CMK (cell line): Measurements from ENCODE around the gene TMEM273.

ENCODE experiments used
- DNase-seq: peaks from one replicate; pipeline ENCODE4 v3.0.0-alpha.2; 2010; ENCODE audit warnings: low read depth

Gene TMEM273

GRCh38 chr10:49162761-49163310 is 25.4 kb downstream of the TMEM273 start:
- DNase-seq, result no peak

GRCh38 chr10:49162063-49162462 is 26.1 kb downstream of the TMEM273 start:
- no peak for DNase-seq

- DNase-seq, result no peak
Measured at GRCh38 chr10:49161411-49161997, 26.7 kb downstream of the TMEM273 start.

- no peak for DNase-seq
Measured at GRCh38 chr10:49160814-49161213, 27.4 kb downstream of the TMEM273 start.

- DNase-seq, result no peak
Measured at GRCh38 chr10:49160110-49160509, 28.1 kb downstream of the TMEM273 start.

- DNase-seq, result no peak
Measured at GRCh38 chr10:49158915-49159314, 29.3 kb downstream of the TMEM273 start.

- no peak for DNase-seq
Measured at GRCh38 chr10:49158404-49158803, 29.8 kb downstream of the TMEM273 start.

GRCh38 chr10:49157229-49157628 is 31.0 kb downstream of the TMEM273 start:
- DNase-seq, result no peak

- no peak for DNase-seq
Measured at GRCh38 chr10:49154641-49155040, 33.5 kb downstream of the TMEM273 start.

GRCh38 chr10:49153971-49154370 is 34.2 kb downstream of the TMEM273 start:
- no peak for DNase-seq

GRCh38 chr10:49153115-49153514 is 35.1 kb downstream of the TMEM273 start:
- no peak for DNase-seq

GRCh38 chr10:49152663-49153062 is 35.5 kb downstream of the TMEM273 start:
- DNase-seq, result no peak

GRCh38 chr10:49152037-49152436 is 36.2 kb downstream of the TMEM273 start:
- no peak for DNase-seq

GRCh38 chr10:49151481-49151880 is 36.7 kb downstream of the TMEM273 start:
- no peak for DNase-seq

- no peak for DNase-seq
Measured at GRCh38 chr10:49151025-49151445, 37.2 kb downstream of the TMEM273 start.

GRCh38 chr10:49150426-49150825 is 37.8 kb downstream of the TMEM273 start:
- DNase-seq, result no peak

- no peak for DNase-seq
Measured at GRCh38 chr10:49149881-49150280, 38.3 kb downstream of the TMEM273 start.

GRCh38 chr10:49144058-49144720 is 44.0 kb downstream of the TMEM273 start:
- no peak for DNase-seq

GRCh38 chr10:49143249-49143648 is 44.9 kb downstream of the TMEM273 start:
- DNase-seq, result no peak

- no peak for DNase-seq
Measured at GRCh38 chr10:49141541-49142332, 46.5 kb downstream of the TMEM273 start.

- no peak for DNase-seq
Measured at GRCh38 chr10:49140304-49141177, 47.6 kb downstream of the TMEM273 start.

GRCh38 chr10:49139846-49140195 is 48.4 kb downstream of the TMEM273 start:
- DNase-seq, result no peak
